VCaP (cell line): ENCODE measurements around the gene LHX5.

Experiments used
- H3K27ac ChIP-seq: fragments of 450-650 bp; 2 replicates; pipeline ENCODE4 v1.5.1; 2017
- TF ChIP-seq, protein P1 (sequence below): fragments of 450-650 bp; conservative IDR thresholded peaks from 2 replicates; pipeline ENCODE4 v1.5.1; 2017; ENCODE audit warnings: mild to moderate bottlenecking, moderate library complexity

LHX5 gene

DNA sequence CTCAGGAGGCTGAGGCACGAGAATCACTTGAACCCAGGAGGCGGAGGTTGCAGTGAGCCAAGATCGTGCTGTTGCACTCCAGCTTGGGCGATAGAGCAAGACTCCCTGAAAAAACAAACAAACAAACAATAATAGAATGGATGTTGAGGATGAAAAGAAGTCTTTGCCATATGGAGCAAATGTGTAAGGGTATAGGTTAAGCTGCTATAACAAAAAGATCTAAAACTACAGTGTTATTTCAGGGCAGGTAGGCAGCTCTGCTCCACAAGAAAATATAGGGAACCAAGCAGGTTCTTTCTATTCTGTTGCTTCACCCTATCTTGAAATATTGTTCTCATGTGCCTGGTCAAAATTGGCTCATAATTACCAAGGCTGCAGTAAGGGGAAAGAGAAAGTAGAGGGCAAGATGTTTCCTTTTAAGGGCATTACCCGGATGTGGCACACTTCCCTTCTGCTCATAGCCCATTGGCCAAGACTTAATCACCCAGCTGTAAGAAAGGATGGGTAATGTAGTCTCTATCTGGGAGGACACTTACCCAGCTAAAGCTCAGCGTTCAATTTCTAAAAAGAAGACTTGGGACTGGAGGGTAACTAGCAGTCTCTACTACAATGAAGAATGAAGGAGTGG lies 26.0 kb downstream of the LHX5 start:
- TF ChIP-seq, protein P1, sequence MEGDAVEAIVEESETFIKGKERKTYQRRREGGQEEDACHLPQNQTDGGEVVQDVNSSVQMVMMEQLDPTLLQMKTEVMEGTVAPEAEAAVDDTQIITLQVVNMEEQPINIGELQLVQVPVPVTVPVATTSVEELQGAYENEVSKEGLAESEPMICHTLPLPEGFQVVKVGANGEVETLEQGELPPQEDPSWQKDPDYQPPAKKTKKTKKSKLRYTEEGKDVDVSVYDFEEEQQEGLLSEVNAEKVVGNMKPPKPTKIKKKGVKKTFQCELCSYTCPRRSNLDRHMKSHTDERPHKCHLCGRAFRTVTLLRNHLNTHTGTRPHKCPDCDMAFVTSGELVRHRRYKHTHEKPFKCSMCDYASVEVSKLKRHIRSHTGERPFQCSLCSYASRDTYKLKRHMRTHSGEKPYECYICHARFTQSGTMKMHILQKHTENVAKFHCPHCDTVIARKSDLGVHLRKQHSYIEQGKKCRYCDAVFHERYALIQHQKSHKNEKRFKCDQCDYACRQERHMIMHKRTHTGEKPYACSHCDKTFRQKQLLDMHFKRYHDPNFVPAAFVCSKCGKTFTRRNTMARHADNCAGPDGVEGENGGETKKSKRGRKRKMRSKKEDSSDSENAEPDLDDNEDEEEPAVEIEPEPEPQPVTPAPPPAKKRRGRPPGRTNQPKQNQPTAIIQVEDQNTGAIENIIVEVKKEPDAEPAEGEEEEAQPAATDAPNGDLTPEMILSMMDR = no peak

DNA sequence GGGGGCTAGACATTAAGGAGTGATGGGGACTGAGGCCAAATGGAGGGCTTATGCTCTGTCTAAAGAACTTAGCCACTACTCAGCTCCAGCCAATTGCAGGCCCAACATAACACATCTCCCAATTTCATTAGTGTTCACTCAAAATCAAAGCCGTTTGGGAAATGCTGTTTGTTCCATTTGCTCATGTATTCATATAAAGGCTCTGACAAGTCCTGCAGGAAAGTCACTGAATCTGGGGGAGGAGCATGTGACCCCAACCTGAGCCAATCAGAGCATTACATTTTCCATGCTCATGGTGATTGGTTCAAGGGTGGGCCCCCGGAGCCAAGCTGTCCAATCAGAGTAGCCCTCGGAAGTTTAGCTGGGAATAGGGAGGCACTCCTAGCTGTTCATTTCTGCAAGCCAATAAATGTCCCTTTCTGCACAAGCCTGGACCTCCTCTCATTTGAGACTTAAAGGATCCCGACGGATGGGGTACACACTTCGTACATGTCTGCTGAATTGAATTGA lies 28.6 kb downstream of the LHX5 start:
- no peak overlapping the region for H3K27ac ChIP-seq
- TF ChIP-seq, protein P1 = no peak

More for the DNA sequence above, 26.0 kb downstream of the LHX5 start:
- H3K27ac ChIP-seq = no peak overlapping the region

DNA sequence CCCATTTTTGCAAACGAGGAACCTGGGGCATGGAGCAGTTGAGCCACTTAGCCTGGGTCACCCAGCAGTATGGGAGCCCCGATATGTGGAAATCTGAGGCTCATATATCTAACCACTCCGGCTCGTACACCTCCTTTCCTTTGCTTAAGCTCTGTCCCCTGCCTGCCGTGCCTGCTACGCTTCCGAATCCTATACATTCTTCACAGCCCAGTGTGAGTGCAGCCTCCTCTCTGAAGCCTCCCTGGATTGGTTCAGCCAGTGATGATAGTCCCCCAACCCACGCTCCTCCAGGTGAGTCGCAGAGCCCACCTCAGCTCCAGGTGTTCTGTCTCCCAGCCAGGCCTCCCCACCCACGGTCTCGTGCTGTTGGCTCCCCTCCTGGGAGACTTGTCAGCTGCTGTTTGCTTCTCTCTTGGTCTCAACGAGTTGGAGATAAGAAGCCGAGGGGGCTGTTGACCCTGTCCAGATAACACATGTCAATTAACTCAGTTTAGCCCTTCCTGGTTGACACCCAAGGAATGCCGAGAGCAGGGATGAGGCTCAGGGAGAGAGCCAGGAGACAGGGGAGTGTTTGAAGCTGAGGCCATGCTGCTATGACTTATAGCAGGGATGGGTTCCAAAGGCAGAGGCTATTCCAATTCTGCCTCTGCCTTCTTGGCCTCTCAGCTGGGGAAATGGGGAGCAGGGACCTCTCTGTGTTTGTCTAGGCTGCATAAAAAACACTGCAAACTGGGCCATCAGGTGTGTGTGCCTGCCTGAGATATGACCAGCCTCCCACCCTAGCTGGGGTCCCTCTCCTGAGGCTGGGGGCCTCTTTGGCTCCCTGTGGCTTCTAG lies 30.5 kb downstream of the LHX5 start:
- H3K27ac ChIP-seq = no peak overlapping the region
- TF ChIP-seq, protein P1 = no peak

DNA sequence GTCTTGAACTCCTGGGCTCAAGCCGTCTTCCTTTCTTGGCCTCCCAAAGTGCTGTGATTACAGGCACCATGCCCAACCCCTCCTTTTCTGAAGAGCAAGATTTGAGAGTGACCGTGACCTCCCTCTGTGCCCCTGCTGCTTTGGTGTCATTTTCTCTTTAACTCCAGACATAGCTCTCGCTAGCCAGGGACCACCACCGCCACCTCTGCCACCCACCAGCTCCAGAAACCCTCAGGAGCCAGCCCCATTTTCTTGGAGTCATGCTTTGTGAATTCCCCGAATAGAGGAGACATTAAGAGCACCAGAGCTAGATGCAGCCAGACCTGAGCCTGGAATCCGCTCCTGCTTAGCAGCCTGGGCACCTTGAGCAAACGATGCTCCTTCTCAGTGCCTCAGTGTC lies 31.3 kb downstream of the LHX5 start:
- no peak overlapping the region for H3K27ac ChIP-seq
- TF ChIP-seq, protein P1 = no peak

DNA sequence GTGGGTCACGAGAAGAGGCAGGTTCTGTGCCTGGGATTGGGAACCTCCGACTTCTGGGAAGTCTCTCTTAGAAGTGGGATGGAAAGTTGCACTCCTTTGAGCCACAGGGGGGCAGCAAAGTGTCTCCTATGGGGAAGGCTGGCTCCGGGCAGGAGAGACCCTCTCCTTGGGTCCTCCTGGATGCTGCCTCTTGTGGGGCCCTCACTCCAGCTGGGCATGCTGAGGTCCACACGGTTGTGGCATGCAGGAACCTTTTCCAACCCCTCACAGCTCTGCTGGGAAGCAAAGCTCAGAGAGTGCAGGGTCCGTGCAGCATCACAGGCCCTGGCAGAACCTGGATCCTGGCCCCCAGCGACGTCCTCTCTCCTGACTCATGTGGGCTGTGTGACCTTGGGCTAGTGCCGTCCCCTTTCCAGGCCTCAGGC lies 32.1 kb downstream of the LHX5 start:
- TF ChIP-seq, protein P1 = peak; percentile 88

DNA sequence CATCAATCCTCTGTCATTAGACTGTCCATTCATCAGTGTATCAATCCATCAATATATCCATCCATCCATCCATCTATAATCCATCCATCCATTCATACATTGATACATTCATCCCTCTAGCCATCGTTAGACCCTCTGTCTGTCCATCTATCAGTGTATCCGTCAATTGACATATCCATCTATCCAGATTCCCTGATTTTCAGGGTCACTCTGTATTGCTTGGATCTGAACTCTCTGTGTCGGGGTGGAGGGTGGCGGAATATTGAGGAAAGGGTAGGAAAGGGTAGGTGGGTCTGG lies 32.4 kb downstream of the LHX5 start:
- H3K27ac ChIP-seq = no peak overlapping the region
- TF ChIP-seq, protein P1 = no peak

More for the DNA sequence above, 32.1 kb downstream of the LHX5 start:
- H3K27ac ChIP-seq = no peak overlapping the region

DNA sequence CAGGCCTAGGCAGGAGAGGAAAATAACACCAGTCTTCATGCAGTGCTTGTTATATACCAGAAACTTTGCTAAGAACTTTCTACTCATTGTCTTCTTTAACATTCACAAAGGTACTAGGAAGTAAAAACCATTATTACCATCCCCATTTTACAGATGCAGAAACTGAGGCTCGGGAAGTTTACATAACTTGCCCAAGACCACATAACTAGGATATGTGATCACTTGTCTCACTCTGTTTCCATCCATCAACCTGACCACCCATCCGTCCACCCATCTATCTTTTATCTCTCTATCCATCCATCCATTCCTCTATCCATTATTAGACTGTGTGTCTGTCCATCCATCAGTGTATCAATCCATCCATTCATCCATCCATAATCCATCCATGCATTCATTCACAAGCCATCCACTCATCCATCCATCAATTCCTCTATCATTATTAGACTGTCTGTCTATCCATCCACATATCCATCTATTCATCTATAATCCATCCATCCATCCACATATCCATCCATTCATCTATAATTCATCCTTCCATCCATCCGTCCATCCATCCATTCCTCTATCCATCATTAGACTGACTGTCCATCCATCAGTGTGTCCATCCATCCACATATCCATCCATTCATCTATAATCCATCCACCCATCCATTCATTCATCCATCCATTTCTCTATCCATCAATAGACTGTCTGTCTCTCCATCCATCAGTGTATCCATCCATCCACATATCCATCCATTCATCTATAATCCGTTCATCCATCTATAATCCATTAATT lies 33.0 kb downstream of the LHX5 start:
- no peak overlapping the region for H3K27ac ChIP-seq
- TF ChIP-seq, protein P1 = no peak
